K562 (cell line): ENCODE results near the gene NSUN2. TPM values are rescaled to one million over a fixed set of nuclear protein-coding genes. Genes with fewer than 3 reads are reported as not detected.
A peak's percentile ranks its signal among the peaks of the same experiment; 100 is the strongest.

Source experiments
- CREB1 ChIP-seq, 2 experiments: sonication (generic) in 1 of 2; formaldehyde crosslinking in 1 of 2; IDR thresholded peaks; 2 replicates each; pipeline versions ENCODE4 v1.6.1 to v1.8.0; 2012 to 2022; ENCODE audit warnings: inconsistent platforms in 1 of 2, mild to moderate bottlenecking in 1 of 2, missing genetic modification reagents in 1 of 2, moderate library complexity in 1 of 2
- GABPB1 ChIP-seq: sonication (generic); formaldehyde crosslinking; IDR thresholded peaks from 2 replicates; pipeline ENCODE4 v1.8.0; 2022; ENCODE audit warnings: mild to moderate bottlenecking, missing genetic modification reagents
- MXI1 ChIP-seq: IDR thresholded peaks from 2 replicates; pipeline ENCODE4 v1.6.1; 2011; ENCODE audit warnings: low read depth, mild to moderate bottlenecking, improper control_type of control experiment, low read length
- ZBED1 ChIP-seq: IDR thresholded peaks from 2 replicates; pipeline ENCODE4 v1.6.1; 2014
- ZBTB40 ChIP-seq, 2 experiments: fragments of 450-650 bp in 1 of 2; sonication (generic) in 1 of 2; formaldehyde crosslinking in 1 of 2; IDR thresholded peaks; 2 replicates each; pipeline versions ENCODE4 v1.7.1 to v1.9.0; 2016 to 2022; ENCODE audit warnings: inconsistent platforms in 1 of 2, mild to moderate bottlenecking in 1 of 2, missing genetic modification reagents in 1 of 2
- ZNF766 ChIP-seq: fragments of 200-800 bp; sonication (Bioruptor generic); conservative IDR thresholded peaks from 2 replicates; pipeline ENCODE4 v1.6.1; 2016; ENCODE audit warnings: missing genetic modification characterization, missing compliant biosample characterization
- polyA plus RNA-seq, 8 experiments: library from polyadenylated mRNA; depleted of rRNA in 4 of 8; stranded (reverse) in 5 of 8; unstranded in 3 of 8; fragments of >200 nt; fragmentation: Nextera tagmentation in 2 of 8; fragmentation: Illumina TruSeq in 1 of 8; extraction: Ambion mirVana in 2 of 8; extraction: Trizol in 1 of 8; gene quantifications; 2 replicates each; pipeline versions ENCODE4 v1.2.1 to v1.2.3, GENCODE V29; 2011 to 2014; ENCODE audit warnings: inconsistent platforms in 1 of 8, missing spikeins in 1 of 8
- total RNA-seq, 7 experiments: library from RNA; depleted of rRNA in 6 of 7; stranded (reverse); fragments of >200 nt in 6 of 7; fragmentation: Illumina TruSeq in 2 of 7; extraction: Trizol in 2 of 7; gene quantifications; 2 replicates each; pipeline versions ENCODE4 v1.2.1 to v1.2.3, GENCODE V29; 2011 to 2021; ENCODE audit warnings: low replicate concordance in 1 of 7
- TF ChIP-seq, protein P1 (sequence below), 2 experiments: fragments of 450-650 bp; formaldehyde crosslinking in 1 of 2; IDR thresholded peaks; 2 replicates each; pipeline versions ENCODE4 v1.4.0 to v1.6.1; 2014 to 2020; ENCODE audit warnings: mild to moderate bottlenecking in 2 of 2, borderline replicate concordance in 1 of 2, low read depth in 1 of 2

The NSUN2 gene
- total and polyA plus RNA-seq, 9 of the 15 experiments (the other 6 are each of a cell fraction or from before 2014, with no cell fraction given), result 9.2 to 167 (median 127) TPM

- TF ChIP-seq CREB1 (IDR thresholded peaks at IDR 0.05) (0 out of 2 replicates have a peak, but pooled peaks have one; percentile 42), CREB1 (CRISPR knock-in tag; IDR thresholded peaks at IDR 0.05) (no peak), ZBED1 (no peak), ZBTB40 (IDR thresholded peaks at IDR 0.05) (peak; percentile 87), ZBTB40 (CRISPR knock-in tag; IDR thresholded peaks at IDR 0.05) (no peak), GABPB1 (CRISPR knock-in tag) (peak; percentile 87), MXI1 (peak; percentile 97), ZNF766 (CRISPR knock-in tag) (peak; percentile 45; the same call in 1 of the 2 replicates)
- TF ChIP-seq, protein P1, sequence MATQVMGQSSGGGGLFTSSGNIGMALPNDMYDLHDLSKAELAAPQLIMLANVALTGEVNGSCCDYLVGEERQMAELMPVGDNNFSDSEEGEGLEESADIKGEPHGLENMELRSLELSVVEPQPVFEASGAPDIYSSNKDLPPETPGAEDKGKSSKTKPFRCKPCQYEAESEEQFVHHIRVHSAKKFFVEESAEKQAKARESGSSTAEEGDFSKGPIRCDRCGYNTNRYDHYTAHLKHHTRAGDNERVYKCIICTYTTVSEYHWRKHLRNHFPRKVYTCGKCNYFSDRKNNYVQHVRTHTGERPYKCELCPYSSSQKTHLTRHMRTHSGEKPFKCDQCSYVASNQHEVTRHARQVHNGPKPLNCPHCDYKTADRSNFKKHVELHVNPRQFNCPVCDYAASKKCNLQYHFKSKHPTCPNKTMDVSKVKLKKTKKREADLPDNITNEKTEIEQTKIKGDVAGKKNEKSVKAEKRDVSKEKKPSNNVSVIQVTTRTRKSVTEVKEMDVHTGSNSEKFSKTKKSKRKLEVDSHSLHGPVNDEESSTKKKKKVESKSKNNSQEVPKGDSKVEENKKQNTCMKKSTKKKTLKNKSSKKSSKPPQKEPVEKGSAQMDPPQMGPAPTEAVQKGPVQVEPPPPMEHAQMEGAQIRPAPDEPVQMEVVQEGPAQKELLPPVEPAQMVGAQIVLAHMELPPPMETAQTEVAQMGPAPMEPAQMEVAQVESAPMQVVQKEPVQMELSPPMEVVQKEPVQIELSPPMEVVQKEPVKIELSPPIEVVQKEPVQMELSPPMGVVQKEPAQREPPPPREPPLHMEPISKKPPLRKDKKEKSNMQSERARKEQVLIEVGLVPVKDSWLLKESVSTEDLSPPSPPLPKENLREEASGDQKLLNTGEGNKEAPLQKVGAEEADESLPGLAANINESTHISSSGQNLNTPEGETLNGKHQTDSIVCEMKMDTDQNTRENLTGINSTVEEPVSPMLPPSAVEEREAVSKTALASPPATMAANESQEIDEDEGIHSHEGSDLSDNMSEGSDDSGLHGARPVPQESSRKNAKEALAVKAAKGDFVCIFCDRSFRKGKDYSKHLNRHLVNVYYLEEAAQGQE (IDR thresholded peaks at IDR 0.05; ENCODE audit: borderline replicate concordance), result peak; percentile 46
- TF ChIP-seq, protein P1 (CRISPR knock-in tag; IDR thresholded peaks at IDR 0.05; ENCODE audit: low read depth), result peak; percentile 65
These were observed at the start of gene NSUN2, which contains the start of gene SRD5A1 (continued) for GRCh38 chr5:6632888-6633468.
